HG03432 (cell line): ENCODE data around the gene GBP2.
"Not testable (repeated sequence)": the region's sequence is repeated elsewhere in the genome, so short reads cannot be mapped to it uniquely, and the experiment has no call there.

Source experiments
- ATAC-seq: cut with Tn5 transposase; IDR thresholded peaks from one replicate; pipeline ENCODE4 v1.9.1; 2021; ENCODE audit warnings: mild to moderate bottlenecking, moderate library complexity; ENCODE audit not compliant: unreplicated experiment

GBP2 gene

GRCh38 chr1:89126602-89127565 is 970 bp upstream of the GBP2 start:
- ATAC-seq: not testable (repeated sequence)

- peak; percentile 40 for ATAC-seq
Measured at GRCh38 chr1:89125240-89125912, 538 bp downstream of the GBP2 start.

GRCh38 chr1:89121641-89122040 is 4.3 kb downstream of the GBP2 start:
- ATAC-seq: no peak

GRCh38 chr1:89114662-89115061 is 11.3 kb downstream of the GBP2 start:
- ATAC-seq: no peak

- ATAC-seq: no peak
Measured at GRCh38 chr1:89112871-89113613, 12.9 kb downstream of the GBP2 start.

- ATAC-seq: no peak
Measured at GRCh38 chr1:89104687-89105086, 21.2 kb downstream of the GBP2 start.

GRCh38 chr1:89104147-89104546 is 21.8 kb downstream of the GBP2 start:
- ATAC-seq: no peak

GRCh38 chr1:89102021-89102420 is 23.9 kb downstream of the GBP2 start:
- no peak for ATAC-seq

GRCh38 chr1:89100412-89100811 is 25.5 kb downstream of the GBP2 start:
- ATAC-seq: no peak

- ATAC-seq: no peak
Measured at GRCh38 chr1:89098857-89099256, 27.1 kb downstream of the GBP2 start.

- no peak for ATAC-seq
Measured at GRCh38 chr1:89095737-89096136, 30.2 kb downstream of the GBP2 start.

- no peak for ATAC-seq
Measured at GRCh38 chr1:89089962-89090361, 36.0 kb downstream of the GBP2 start.

- ATAC-seq: no peak
Measured at GRCh38 chr1:89088572-89088971, 37.3 kb downstream of the GBP2 start.

- ATAC-seq: no peak
Measured at GRCh38 chr1:89087241-89087640, 38.7 kb downstream of the GBP2 start.

- peak; percentile 55 for ATAC-seq
Measured at GRCh38 chr1:89085781-89086180, 40.1 kb downstream of the GBP2 start.

- ATAC-seq: peak; percentile 43
Measured at GRCh38 chr1:89081005-89081404, 44.9 kb downstream of the GBP2 start.

- ATAC-seq: not testable (repeated sequence)
Measured at GRCh38 chr1:89080068-89080467, 45.8 kb downstream of the GBP2 start.

- not testable (repeated sequence) for ATAC-seq
Measured at GRCh38 chr1:89072466-89073065, 53.3 kb downstream of the GBP2 start.

- ATAC-seq: no peak
Measured at GRCh38 chr1:89070509-89070908, 55.4 kb downstream of the GBP2 start.

GRCh38 chr1:89069951-89070350 is 56.0 kb downstream of the GBP2 start:
- no peak for ATAC-seq

GRCh38 chr1:89068291-89068690 is 57.6 kb downstream of the GBP2 start:
- ATAC-seq: no peak
